Activated CD4-positive, alpha-beta T cell treated with anti-CD3 and anti-CD28 coated beads, Interleukin-2, amount 50 U/mL, for 24 hours (primary cell): ENCODE results near the gene DGKI.

ENCODE experiments used
- DNase-seq, 2 donors: peaks; one replicate each; pipeline ENCODE4 v3.0.0-alpha.2; 2020; ENCODE audit warnings: low read depth in 1 of 2, low spot score in 1 of 2

DGKI gene

GRCh38 chr7:137790828-137791227 lies 55.9 kb downstream of the DGKI start:
- DNase-seq: no peak

GRCh38 chr7:137789215-137789882 lies 57.4 kb downstream of the DGKI start:
- no peak for DNase-seq

- DNase-seq: no peak
Measured at GRCh38 chr7:137787301-137787976, 59.3 kb downstream of the DGKI start.

GRCh38 chr7:137778511-137778910 lies 68.3 kb downstream of the DGKI start:
- DNase-seq: no peak

GRCh38 chr7:137774793-137775201 lies 72.0 kb downstream of the DGKI start:
- DNase-seq: no peak

- DNase-seq: no peak
Measured at GRCh38 chr7:137772748-137773147, 74.0 kb downstream of the DGKI start.

- no peak for DNase-seq
Measured at GRCh38 chr7:137772316-137772715, 74.5 kb downstream of the DGKI start.

GRCh38 chr7:137771679-137772078 lies 75.1 kb downstream of the DGKI start:
- DNase-seq: no peak

- no peak for DNase-seq
Measured at GRCh38 chr7:137771273-137771672, 75.5 kb downstream of the DGKI start.

GRCh38 chr7:137768366-137768765 lies 78.4 kb downstream of the DGKI start:
- no peak for DNase-seq

- DNase-seq: no peak
Measured at GRCh38 chr7:137762334-137762733, 84.4 kb downstream of the DGKI start.

- no peak for DNase-seq
Measured at GRCh38 chr7:137760111-137760510, 86.7 kb downstream of the DGKI start.

- DNase-seq: no peak
Measured at GRCh38 chr7:137757146-137757925, 89.4 kb downstream of the DGKI start.

GRCh38 chr7:137755846-137756651 lies 90.7 kb downstream of the DGKI start:
- DNase-seq: no peak

GRCh38 chr7:137755427-137755826 lies 91.3 kb downstream of the DGKI start:
- no peak for DNase-seq

GRCh38 chr7:137753948-137754851 lies 92.6 kb downstream of the DGKI start:
- no peak for DNase-seq

GRCh38 chr7:137753575-137753947 lies 93.2 kb downstream of the DGKI start:
- no peak for DNase-seq

GRCh38 chr7:137753067-137753466 lies 93.7 kb downstream of the DGKI start:
- DNase-seq: no peak

- no peak for DNase-seq
Measured at GRCh38 chr7:137751361-137752009, 95.3 kb downstream of the DGKI start.
